NCI-H146 treated with DMSO at 0.1 percent for 48 hours (cell line): ENCODE measurements around the gene CMTM8.
"Not testable (repeated sequence)": the region's sequence is repeated elsewhere in the genome, so short reads cannot be mapped to it uniquely, and the experiment has no call there.

Experiments
- DNase-seq: peaks from one replicate; lab custom pipeline; 2025; ENCODE audit not compliant: unreplicated experiment; lab: John Stamatoyannopoulos, UW

Gene CMTM8

DNA sequence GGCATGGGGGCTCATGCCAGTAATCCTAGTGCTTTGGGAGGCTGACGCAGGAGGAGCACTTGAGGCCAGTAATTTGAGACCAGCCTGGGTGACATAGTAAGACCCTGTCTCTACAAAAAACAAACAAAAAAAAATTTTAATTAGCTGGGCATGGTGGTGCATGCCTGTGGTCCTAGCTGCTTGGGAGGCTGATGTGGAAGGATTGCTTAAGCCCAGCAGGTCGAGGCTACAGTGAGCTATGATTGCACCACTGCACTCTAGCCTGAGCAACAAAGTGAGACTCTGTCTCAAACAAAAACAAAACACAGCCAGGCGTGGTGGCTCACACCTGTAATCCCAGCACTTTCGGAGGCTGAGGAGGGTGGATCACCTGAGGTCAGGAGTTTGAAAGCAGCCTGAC is 9.7 kb upstream of the CMTM8 start:
- not testable (repeated sequence) for DNase-seq

DNA sequence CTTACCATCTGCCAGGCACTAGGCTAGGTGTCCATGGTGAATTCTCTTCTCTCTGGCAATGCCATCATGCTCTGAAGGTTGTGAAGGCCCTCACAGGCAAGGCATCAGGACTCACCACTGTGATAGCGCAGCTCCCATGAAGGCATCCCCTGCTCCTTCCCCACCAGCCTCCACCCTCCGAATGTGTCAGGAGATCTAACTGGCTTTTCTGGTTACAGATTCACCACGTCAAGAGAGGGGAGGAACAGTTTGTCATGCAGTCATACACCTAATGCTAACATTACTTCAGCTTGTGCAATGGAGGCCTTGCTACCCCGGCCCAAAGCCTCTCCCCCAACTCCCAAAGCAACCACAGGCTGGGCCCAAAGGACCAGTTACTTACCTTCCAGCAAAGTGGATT is 8.9 kb upstream of the CMTM8 start:
- no peak for DNase-seq

DNA sequence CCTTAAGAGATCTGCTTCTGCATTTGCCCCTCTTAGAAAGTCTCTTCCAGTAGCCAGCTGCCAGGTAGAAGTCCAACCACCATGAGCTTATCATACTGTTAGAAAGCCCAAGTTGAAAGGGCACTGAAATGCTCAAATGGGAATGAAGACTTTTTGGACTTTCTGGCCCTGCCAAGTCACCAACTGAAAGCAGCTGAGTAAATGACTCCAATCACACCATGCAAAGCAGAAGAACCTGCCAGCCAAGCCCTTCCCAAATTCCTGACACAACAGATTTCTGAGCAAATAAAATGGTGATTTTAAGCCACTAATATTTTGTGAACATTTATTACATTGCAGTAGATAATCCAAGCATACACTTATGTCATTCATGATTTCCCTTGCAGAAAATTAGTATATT is 2.1 kb upstream of the CMTM8 start:
- no peak for DNase-seq

DNA sequence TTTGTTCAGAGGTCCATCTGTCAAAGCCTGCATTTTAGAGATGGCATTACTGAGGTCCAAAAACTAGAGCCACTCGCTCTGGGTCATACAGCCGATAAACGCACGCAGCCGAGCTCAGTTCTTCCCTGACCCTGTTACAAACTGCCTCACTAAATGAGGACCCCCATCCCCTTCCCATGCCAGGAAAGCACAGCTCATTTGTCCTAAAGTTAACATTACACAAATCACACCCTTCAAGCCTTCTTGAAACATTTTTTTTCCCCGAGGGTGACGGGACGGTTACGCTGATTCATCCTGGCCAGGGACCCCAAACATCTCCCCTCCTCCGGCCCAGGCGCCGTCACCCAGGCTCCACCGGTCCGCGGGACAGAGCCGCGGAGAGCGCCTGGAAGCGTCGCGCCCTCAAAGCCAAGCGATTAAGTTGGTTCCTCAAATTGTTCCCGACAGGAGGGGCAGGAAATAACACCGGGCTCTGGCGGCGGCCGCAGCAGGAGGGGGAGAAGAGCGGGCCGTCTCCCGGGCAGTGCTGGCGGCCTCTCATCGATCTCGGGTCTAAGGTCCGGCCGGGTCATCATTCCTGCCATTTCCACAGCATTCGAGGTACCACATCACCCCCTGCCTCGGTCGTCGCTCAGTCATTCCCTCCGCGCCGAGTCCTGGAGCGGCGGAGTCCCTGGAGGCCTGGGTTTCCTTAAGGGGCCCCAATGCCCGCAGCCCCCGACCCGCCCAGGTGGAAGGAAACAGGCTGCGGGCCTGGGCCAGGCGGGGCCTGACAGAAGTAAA is 619 bp upstream of the CMTM8 start:
- peak; percentile 45 for DNase-seq

DNA sequence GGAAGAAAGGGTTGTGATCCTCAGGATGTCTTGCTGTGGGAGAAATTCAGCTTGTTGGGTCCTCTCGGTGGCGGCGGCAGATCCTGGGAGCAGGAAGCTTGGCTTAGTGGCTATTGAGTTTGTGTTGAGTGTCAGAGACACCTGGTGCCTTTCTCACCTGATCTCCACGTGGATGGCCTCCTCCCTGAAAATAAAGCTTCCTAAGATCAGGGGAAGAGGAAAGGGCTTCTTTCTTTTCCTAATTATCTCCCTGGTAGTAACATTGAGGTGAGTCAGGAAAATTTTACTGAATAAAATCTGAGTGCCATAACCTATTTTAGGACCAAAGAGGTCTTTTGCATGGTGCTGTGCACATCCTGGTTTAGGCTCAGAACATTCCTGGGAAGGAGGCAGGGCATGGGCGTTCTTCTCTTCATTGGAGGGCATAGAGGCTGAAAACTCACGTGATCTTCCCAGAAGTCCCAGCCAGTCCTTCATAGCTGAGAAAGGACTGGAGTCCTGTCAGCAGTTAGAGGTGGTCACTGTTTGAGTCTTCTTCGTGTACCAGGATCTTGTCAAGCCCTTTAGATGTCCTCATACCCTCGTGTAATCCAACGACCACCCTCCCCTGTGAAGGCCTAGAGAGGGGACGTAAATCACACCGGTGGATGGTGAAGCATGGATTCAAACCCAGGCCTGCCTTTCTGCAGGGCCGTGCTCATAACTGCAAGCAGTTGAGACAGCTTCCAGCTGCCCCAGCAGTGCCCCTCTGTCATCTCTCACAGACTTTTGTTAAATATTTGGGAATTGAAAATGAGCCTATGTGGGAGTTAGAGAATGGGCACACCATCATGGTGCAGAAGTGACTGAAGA is 1.1 kb downstream of the CMTM8 start:
- no peak for DNase-seq

DNA sequence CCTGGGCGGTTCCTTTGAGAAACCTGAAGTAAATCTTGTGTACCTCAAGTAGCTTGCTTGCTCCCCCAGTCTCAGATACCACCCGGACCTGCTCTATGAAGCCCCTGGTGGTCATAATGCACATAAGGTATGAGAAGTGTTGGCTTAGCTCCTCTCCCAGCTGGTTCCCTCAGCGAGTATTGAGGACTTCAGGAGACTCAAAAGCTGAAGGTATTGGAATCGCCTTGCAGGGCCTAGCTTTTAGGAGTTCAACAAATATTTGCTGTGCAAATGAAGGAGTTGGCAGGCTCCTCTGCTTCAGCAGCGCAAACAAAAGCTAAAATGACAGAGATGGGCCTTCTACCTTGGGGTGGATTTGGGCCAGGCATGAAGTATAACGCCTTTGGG is 1.7 kb downstream of the CMTM8 start:
- peak; percentile 20 for DNase-seq

DNA sequence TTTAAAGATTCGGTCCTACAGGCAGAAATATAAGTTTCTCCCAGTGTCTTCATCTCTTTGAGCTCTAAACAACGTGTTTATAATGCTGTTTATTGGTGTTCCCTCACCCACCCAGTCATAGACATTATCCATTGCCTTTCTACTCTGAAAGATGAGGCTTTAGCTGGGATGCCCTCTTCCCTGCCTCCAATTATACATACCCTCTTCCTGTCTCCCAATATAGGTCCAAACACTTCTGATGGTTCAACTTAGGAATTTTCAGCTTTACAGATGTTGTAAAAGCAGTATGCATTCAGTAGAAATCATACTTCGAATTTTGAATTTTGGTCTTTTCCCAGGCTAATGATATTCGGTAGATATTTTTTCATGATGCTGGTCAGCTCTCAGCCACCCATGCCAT is 2.6 kb downstream of the CMTM8 start:
- no peak for DNase-seq

DNA sequence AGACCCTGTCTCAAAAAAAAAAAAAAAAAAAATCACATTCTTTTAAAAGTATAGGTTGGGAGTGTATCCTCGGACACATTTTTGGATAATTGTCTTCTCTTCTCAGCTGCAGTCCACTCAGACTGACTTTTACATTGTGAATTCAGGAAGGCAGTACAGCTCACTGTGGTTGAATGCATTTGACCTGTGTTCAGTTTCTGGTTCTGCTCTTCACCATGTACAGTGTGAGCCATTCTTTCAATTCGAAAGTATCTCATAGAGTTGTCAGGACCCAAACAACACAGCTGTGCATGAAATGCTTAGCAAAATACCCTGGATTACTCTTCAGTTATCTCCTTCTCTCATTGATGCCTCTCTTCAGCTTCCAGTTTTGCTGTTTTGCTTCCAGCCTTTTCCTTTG is 5.0 kb downstream of the CMTM8 start:
- no peak for DNase-seq

DNA sequence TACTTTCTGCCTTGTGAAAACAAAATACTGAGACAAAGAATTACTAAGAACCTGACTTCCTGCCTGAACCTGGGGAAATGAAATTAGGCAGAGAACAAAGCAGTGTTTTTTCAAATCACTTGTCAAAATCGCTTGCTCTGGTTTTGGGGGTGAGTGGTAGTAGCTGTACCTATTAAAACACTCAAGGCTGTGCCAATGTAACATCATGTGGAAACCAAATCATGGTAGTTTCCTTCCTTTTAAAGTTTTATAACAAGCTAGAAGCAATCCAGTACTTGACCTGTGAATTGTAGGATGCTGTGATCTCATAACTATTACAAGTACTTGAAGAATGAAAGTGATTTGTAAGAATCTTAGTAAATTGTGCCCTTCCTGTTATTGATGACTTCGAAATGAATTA is 6.7 kb downstream of the CMTM8 start:
- DNase-seq, result no peak

DNA sequence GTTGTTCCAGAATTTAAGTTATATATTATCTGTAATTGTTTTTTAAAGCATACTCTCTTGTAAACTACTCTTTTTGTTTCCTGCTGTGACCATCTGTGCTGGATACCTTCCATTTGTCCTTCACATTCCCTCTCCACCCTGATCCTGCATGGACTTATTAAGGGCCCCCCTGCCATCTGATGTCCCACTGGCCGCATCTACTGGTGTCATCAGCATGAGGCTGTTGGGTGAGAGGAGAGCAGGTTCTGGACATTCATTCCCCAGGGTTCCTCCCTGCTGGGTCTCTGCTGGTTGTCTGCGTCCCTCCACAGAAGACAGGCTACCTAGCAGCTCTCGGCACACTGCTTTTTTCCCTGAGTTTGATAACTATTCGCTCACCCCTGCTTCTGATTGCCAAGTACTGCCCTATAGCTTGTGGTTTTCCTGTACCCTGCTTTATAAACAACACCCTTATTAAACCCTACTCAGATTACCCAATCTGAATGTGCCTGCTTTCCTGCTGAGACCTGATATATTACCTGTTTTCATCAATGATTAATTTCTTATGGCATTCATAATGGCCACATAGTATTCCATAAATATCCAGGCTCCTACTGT is 7.7 kb downstream of the CMTM8 start:
- peak; percentile 27 for DNase-seq

DNA sequence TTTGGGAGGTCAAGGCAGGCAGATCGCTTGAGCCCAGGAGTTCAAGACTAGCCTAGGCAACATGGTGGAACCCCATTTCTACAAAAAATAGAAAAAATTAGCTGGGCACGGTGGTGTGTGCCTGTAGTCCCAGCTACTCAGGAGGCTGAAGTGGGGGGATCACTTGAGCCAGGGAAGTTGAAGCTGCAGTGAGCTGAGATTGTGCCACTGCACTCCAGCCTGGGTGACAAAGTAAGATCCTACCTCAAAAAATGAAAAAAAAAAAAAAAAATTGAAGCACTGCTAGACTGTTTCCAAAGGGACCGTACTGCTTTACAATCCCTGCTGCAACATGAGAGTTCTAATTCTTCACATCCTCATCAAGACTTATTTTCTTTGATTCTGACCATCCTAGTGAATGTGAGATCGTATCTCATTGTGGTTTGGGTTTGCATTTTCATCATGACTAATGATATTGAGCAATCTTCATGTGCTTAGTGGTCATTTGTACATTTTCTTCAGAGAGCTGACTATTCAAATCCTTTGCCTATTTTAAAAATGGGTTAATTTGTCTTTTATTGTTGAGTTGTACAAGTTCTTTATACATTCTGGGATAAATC is 10.8 kb downstream of the CMTM8 start:
- no peak for DNase-seq

DNA sequence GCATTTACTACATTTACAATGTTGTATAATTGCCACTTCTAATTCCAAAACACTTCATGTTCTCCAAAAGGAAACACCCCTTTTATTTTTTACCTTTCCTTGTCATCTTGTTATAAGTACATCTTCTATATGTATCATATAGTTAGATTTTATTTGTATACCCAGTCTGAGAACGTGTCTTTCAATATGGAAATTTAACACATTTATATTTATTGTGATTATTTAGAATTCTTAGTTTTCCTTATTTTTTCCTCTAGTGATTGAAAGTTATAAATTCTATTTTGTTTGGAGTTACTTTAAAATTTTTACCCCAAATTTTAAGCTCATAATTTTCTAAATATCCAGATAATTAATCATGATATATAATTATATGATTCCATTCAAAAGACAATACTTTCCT is 15.8 kb downstream of the CMTM8 start:
- DNase-seq, result no peak

DNA sequence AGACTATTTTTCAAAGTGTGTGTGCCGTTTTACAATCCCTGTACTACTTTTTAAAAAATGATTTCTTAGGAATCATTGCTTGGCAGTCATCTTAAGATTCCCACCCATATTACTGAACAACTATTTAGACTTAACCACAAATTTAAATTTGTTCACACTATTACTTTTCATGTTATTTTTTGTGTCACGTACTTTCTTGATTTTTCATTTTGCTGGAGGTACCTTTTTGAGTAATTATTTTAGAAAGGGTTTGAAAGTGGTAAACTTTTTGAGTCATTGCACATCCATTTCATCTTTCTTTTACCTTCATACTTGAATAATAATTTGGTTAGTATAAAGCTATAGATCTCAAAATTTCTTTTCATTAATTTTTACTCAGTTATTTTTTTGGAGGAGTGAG is 16.9 kb downstream of the CMTM8 start:
- DNase-seq, result no peak

DNA sequence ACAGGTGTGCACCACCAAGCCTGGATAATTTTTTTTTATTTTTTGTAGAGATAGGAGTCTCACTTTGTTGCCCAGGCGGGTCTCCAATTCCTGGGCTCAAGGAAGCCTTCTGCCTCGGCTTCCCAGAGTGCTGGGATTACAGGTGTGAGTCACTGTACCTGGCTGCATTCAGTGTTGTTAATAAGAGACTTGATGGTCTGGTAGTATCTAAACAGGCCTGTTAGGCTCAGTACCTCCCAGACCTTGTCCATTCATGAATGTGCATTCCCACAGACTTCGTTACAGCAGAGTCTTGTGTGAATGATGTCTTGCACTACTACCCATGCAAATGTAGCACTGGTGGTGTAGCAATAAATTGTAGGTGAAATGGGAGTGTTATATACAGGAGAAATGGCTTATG is 17.7 kb downstream of the CMTM8 start:
- DNase-seq, result no peak

DNA sequence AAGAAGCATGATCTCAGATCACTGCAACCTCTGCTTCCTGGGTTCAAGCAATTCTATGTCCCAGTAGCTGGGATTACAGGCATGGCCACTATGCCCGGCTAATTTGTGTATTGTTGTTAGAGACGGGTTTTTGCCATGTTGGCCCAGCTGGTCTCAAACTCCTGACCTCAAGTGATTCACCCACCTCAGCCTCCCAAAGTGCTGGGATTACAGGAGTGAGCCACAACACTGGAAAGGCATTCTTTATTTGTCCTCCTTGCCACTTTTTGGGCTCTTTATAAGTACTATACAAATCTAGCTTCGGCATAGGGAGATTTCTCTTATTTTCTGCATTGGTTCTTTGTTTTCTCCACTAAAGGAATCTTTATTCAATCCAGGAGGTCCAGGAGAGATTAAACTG is 18.6 kb downstream of the CMTM8 start:
- DNase-seq, result no peak

DNA sequence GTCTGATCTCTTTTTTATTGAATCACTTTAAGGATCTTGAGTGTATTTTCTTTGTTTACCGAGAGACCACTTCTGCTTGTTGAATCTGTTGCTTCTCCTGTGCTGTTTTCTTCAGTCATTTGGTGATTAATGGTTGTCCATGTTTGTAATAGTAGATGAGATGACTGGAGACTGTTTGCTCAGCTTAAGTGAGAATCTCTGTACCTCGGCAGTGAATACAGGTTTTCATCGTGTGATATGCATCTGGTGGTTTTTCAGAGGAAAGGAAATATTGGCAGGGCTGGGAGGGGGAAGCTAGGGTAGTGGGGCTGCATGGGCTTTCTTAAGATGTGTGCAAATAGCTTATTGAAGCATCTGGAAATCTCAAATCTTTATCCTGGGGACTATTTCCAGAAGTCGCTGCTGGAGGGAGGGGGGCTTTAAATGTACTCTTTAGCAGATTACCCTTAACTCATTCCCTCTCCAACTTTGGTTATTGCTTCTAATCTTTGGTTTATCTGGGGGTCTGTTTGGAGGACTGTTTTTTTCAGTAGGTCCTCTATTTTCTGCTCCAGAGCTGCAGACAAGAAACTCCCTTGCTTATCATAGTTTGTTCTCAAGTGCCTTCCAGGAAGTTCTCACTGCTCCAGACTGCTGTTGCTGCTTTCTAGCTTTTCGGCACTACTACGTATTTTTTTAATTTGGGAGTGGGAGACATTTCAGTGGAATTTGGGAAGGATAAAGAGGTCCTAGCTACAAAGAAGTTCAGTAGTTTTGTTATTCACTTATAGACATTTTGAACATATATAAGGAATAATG is 19.4 kb downstream of the CMTM8 start:
- DNase-seq, result peak; percentile 32

DNA sequence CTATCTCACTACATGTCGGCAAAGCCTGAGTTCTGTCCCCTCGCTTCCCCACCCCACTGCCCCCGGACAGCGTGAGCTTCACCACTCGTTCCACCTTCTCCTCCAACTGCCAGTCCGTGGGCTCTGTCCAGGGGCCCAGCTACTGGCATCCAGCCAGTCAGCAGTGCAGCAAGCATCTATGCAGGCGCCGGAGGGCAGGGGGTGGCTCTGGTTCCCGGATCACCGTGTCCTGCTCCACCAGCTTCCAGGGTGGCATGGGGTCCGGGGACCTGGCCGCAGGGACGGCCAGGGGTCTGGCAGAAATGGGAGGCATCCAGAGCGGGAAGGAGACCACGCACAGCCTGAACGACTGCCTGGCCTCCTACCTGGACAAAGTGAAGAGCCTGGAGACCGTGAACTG is 20.4 kb downstream of the CMTM8 start:
- DNase-seq, result no peak

DNA sequence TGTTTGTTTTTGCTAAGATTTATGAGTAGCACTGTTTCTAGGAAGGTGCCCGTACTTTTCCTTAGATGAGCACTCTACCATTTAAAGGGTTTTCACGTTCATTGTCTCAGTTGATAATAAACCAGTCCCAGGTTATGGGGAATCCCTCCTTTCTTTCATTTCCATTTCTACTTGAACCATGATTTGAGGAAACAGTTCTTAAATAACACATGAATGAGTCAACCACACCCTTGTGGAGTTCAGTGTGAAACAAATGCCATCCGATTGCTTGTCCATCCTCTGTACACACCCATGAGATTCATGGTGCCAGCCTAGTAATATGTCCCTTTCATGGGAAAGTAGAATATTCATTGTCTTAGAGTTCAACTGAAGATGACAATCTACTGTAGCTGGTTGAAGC is 23.1 kb downstream of the CMTM8 start:
- no peak for DNase-seq

DNA sequence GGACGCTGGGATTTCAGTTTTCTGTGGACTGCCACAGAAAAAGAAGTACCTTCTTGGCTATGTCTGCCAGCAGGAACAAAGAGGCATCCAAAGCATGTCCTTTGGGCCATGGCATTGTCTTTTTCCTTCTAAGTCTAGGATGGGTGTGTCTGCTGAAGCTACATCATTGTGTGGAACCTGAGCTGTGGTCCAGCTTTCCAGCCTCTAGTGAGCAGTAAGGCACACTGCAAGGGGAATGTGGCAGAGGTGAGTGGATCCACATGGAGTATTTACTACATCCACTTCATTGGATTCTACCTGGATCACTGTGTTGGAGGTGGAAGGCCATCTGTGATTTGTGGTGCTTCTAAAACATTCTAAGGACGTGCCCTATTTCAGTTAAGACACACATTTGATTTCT is 23.7 kb downstream of the CMTM8 start:
- DNase-seq, result no peak

DNA sequence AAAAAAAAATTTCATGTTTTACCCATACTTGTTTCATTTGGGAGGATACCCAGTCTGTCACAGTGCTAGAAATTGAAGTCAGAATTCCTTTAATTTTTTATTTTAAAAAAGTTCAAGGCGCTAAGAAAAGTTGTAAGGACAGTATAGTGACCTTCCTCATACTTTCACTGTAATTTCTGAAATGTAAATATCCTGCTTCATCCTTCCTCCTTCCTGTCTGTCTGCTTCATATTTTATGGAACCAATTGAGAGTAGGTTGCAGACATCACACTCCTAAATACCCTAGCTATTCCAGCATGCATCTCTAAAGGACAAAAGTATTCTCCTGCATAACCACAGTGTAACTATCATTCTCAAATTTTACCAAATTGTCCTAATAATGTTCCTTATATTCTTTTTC is 35.8 kb downstream of the CMTM8 start:
- DNase-seq, result no peak

DNA sequence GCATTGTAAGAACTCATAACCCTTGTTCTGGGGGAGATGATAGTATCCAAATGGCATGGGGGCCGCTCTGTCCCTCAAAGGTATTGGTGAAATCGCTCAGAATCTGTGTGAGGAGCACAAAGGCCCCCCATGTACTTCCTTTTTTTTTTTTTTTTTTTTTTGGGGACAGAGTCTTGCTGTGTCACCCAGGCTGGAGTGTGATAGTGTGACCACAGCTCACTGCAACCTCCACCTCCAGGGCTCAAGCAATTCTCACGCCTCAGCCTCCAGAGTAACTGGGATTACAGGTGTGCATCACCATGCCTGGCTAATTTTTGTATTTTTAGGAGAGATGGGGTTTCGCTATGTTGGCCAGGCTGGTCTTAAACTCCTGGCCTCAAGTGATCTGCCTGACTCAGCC is 37.0 kb downstream of the CMTM8 start:
- no peak for DNase-seq
